HEK293 (cell line): Measurements from ENCODE around the gene C12orf57.

Experiments
- BCL11A ChIP-seq: fragments of 450-650 bp; formaldehyde crosslinking; IDR thresholded peaks from 2 replicates; pipeline ENCODE4 v1.5.1; 2016; ENCODE audit warnings: low read depth, missing biosample characterization, missing genetic modification characterization
- GFI1B ChIP-seq: fragments of 450-650 bp; formaldehyde crosslinking; IDR thresholded peaks from 2 replicates; pipeline ENCODE4 v1.5.1; 2016; ENCODE audit warnings: missing biosample characterization, missing genetic modification characterization
- GLI2 ChIP-seq: fragments of 450-650 bp; formaldehyde crosslinking; IDR thresholded peaks from 2 replicates; pipeline ENCODE4; 2017; ENCODE audit warnings: missing biosample characterization, missing genetic modification characterization, low read depth, borderline replicate concordance
- IKZF3 ChIP-seq: fragments of 450-650 bp; IDR thresholded peaks from 2 replicates; pipeline ENCODE4 v1.5.0; 2018; ENCODE audit warnings: missing biosample characterization, mild to moderate bottlenecking, missing genetic modification characterization, moderate library complexity
- SCRT1 ChIP-seq: fragments of 450-650 bp; formaldehyde crosslinking; IDR thresholded peaks from 2 replicates; pipeline ENCODE4 v1.5.1; 2016; ENCODE audit warnings: missing biosample characterization, missing genetic modification characterization, borderline replicate concordance
- SP7 ChIP-seq: fragments of 450-650 bp; formaldehyde crosslinking; IDR thresholded peaks from 2 replicates; pipeline ENCODE4 v1.5.1; 2016; ENCODE audit warnings: missing biosample characterization, missing genetic modification characterization
- YY2 ChIP-seq: fragments of 450-650 bp; formaldehyde crosslinking; IDR thresholded peaks from 2 replicates; pipeline ENCODE4 v1.5.1; 2016; ENCODE audit warnings: missing biosample characterization, missing genetic modification characterization
- ZBTB17 ChIP-seq: fragments of 450-650 bp; formaldehyde crosslinking; IDR thresholded peaks from 2 replicates; pipeline ENCODE4 v1.5.1; 2016; ENCODE audit warnings: missing biosample characterization, missing genetic modification characterization
- ZBTB21 ChIP-seq: fragments of 450-650 bp; formaldehyde crosslinking; IDR thresholded peaks from 2 replicates; pipeline ENCODE4 v1.5.1; 2017; ENCODE audit warnings: missing biosample characterization, missing genetic modification characterization
- ZNF121 ChIP-seq: fragments of 450-650 bp; formaldehyde crosslinking; IDR thresholded peaks from 2 replicates; pipeline ENCODE4 v1.5.1; 2016; ENCODE audit warnings: missing biosample characterization, missing genetic modification characterization
- ZNF133 ChIP-seq: fragments of 450-650 bp; formaldehyde crosslinking; IDR thresholded peaks from 2 replicates; pipeline ENCODE4 v1.5.1; 2016; ENCODE audit warnings: missing biosample characterization, missing genetic modification characterization
- ZNF214 ChIP-seq: fragments of 450-650 bp; formaldehyde crosslinking; IDR thresholded peaks from 2 replicates; pipeline ENCODE4 v1.5.1; 2017; ENCODE audit warnings: missing biosample characterization, mild to moderate bottlenecking, missing genetic modification characterization, borderline replicate concordance
- ZNF221 ChIP-seq: fragments of 450-650 bp; formaldehyde crosslinking; IDR thresholded peaks from 2 replicates; pipeline ENCODE4 v1.5.1; 2017; ENCODE audit warnings: missing biosample characterization, missing genetic modification characterization, borderline replicate concordance
- ZNF223 ChIP-seq: fragments of 450-650 bp; formaldehyde crosslinking; IDR thresholded peaks from 2 replicates; pipeline ENCODE4 v1.5.1; 2016; ENCODE audit warnings: missing biosample characterization, missing genetic modification characterization
- ZNF239 ChIP-seq: fragments of 450-650 bp; formaldehyde crosslinking; IDR thresholded peaks from 2 replicates; pipeline ENCODE4 v1.5.1; 2016; ENCODE audit warnings: missing biosample characterization, missing genetic modification characterization
- ZNF292 ChIP-seq: fragments of 450-650 bp; formaldehyde crosslinking; IDR thresholded peaks from 2 replicates; pipeline ENCODE4 v1.5.1; 2016; ENCODE audit warnings: low read depth, missing biosample characterization, missing genetic modification characterization, borderline replicate concordance
- ZNF324 ChIP-seq: fragments of 450-650 bp; formaldehyde crosslinking; IDR thresholded peaks from 2 replicates; pipeline ENCODE4 v1.5.1; 2016; ENCODE audit warnings: missing biosample characterization, missing genetic modification characterization
- ZNF341 ChIP-seq: fragments of 450-650 bp; formaldehyde crosslinking; IDR thresholded peaks from 2 replicates; pipeline ENCODE4; 2016; ENCODE audit warnings: low read depth, missing biosample characterization, missing genetic modification characterization
- ZNF433 ChIP-seq: fragments of 450-650 bp; formaldehyde crosslinking; IDR thresholded peaks from 2 replicates; pipeline ENCODE4 v1.5.1; 2016; ENCODE audit warnings: missing biosample characterization, missing genetic modification characterization, low read depth
- ZNF473 ChIP-seq: fragments of 450-650 bp; formaldehyde crosslinking; IDR thresholded peaks from 2 replicates; pipeline ENCODE4 v1.5.1; 2017; ENCODE audit warnings: missing biosample characterization, missing genetic modification characterization
- ZNF530 ChIP-seq: fragments of 450-650 bp; formaldehyde crosslinking; IDR thresholded peaks from 2 replicates; pipeline ENCODE4 v1.5.1; 2016; ENCODE audit warnings: low read depth, missing biosample characterization, missing genetic modification characterization
- ZNF549 ChIP-seq: fragments of 450-650 bp; IDR thresholded peaks from 2 replicates; pipeline ENCODE4 v1.5.1; 2018; ENCODE audit warnings: missing biosample characterization, missing genetic modification characterization, mild to moderate bottlenecking, inconsistent platforms, moderate library complexity
- ZNF555 ChIP-seq: fragments of 450-650 bp; formaldehyde crosslinking; conservative IDR thresholded peaks from 2 replicates; pipeline ENCODE4 v1.5.1; 2017; ENCODE audit warnings: missing biosample characterization, mild to moderate bottlenecking, missing genetic modification characterization, inconsistent platforms
- ZNF558 ChIP-seq: fragments of 450-650 bp; formaldehyde crosslinking; IDR thresholded peaks from 2 replicates; pipeline ENCODE4 v1.5.1; 2016; ENCODE audit warnings: missing biosample characterization, missing genetic modification characterization
- ZNF670 ChIP-seq: fragments of 450-650 bp; formaldehyde crosslinking; IDR thresholded peaks from 2 replicates; pipeline ENCODE4 v1.5.1; 2016; ENCODE audit warnings: missing biosample characterization, missing genetic modification characterization, low read depth
- ZNF701 ChIP-seq: fragments of 450-650 bp; formaldehyde crosslinking; IDR thresholded peaks from 2 replicates; pipeline ENCODE4 v1.5.1; 2016; ENCODE audit warnings: missing biosample characterization, missing genetic modification characterization
- ZNF704 ChIP-seq: fragments of 450-650 bp; formaldehyde crosslinking; IDR thresholded peaks from 2 replicates; pipeline ENCODE4 v1.5.1; 2016; ENCODE audit warnings: missing biosample characterization, missing genetic modification characterization
- ZNF707 ChIP-seq: fragments of 450-650 bp; formaldehyde crosslinking; IDR thresholded peaks from 2 replicates; pipeline ENCODE4 v1.5.1; 2016; ENCODE audit warnings: missing biosample characterization, missing genetic modification characterization
- ZNF837 ChIP-seq: fragments of 450-650 bp; formaldehyde crosslinking; IDR thresholded peaks from 2 replicates; pipeline ENCODE4 v1.5.1; 2016; ENCODE audit warnings: missing biosample characterization, missing genetic modification characterization
- ZSCAN16 ChIP-seq: fragments of 450-650 bp; formaldehyde crosslinking; IDR thresholded peaks from 2 replicates; pipeline ENCODE4 v1.5.1; 2016; ENCODE audit warnings: missing biosample characterization, missing genetic modification characterization
- TF ChIP-seq, protein P1 (sequence below): sonication (generic); formaldehyde crosslinking; IDR thresholded peaks from 2 replicates; pipeline ENCODE4 v1.8.1; 2022; ENCODE audit warnings: mild to moderate bottlenecking, moderate library complexity, missing genetic modification reagents
- TF ChIP-seq, protein P2 (sequence below): fragments of 450-650 bp; formaldehyde crosslinking; IDR thresholded peaks from 2 replicates; pipeline ENCODE4 v1.5.1; 2016; ENCODE audit warnings: missing biosample characterization, missing genetic modification characterization
- TF ChIP-seq, protein P3 (sequence below): fragments of 450-650 bp; IDR thresholded peaks from 2 replicates; pipeline ENCODE4 v1.5.1; 2018; ENCODE audit warnings: missing biosample characterization, missing genetic modification characterization
- TF ChIP-seq, protein P4 (sequence below): fragments of 450-650 bp; formaldehyde crosslinking; IDR thresholded peaks from 2 replicates; pipeline ENCODE4 v1.5.1; 2016; ENCODE audit warnings: missing biosample characterization, missing genetic modification characterization

Gene C12orf57

GRCh38 chr12:6944381-6945186 is 762 bp downstream of the C12orf57 start (continued):
- TF ChIP-seq ZNF214 (tag by site-specific recombination) (no peak), ZNF221 (tag by site-specific recombination) (no peak), IKZF3 (tag by site-specific recombination) (peak; percentile 99), SCRT1 (no peak), ZNF701 (tag by site-specific recombination) (no peak), ZNF341 (tag by site-specific recombination) (no peak; the same call in 1 of the 2 replicates), ZBTB21 (no peak), ZNF837 (tag by site-specific recombination) (no peak), ZNF223 (tag by site-specific recombination) (peak; percentile 91), ZNF670 (tag by site-specific recombination) (no peak), ZBTB17 (tag by site-specific recombination) (peak; percentile 91), ZNF704 (tag by site-specific recombination) (no peak), ZNF473 (no peak), ZNF239 (tag by site-specific recombination) (no peak), ZNF133 (tag by site-specific recombination) (no peak), GFI1B (tag by site-specific recombination) (0 out of 2 replicates have a peak, but pooled peaks have one; percentile 3), ZNF555 (tag by site-specific recombination) (no peak), ZNF324 (tag by site-specific recombination) (0 out of 2 replicates have a peak, but pooled peaks have one; percentile 72), YY2 (tag by site-specific recombination) (no peak), ZNF433 (tag by site-specific recombination) (no peak), ZSCAN16 (tag by site-specific recombination) (0 out of 2 replicates have a peak, but pooled peaks have one; percentile 9), BCL11A (tag by site-specific recombination) (peak; percentile 87), ZNF530 (no peak), ZNF121 (tag by site-specific recombination) (peak; percentile 59), ZNF549 (no peak), SP7 (tag by site-specific recombination) (peak; percentile 76), ZNF558 (tag by site-specific recombination) (no peak), ZNF292 (tag by site-specific recombination) (no peak), GLI2 (tag by site-specific recombination) (no peak), ZNF707 (tag by site-specific recombination) (no peak)
- TF ChIP-seq, protein P1, sequence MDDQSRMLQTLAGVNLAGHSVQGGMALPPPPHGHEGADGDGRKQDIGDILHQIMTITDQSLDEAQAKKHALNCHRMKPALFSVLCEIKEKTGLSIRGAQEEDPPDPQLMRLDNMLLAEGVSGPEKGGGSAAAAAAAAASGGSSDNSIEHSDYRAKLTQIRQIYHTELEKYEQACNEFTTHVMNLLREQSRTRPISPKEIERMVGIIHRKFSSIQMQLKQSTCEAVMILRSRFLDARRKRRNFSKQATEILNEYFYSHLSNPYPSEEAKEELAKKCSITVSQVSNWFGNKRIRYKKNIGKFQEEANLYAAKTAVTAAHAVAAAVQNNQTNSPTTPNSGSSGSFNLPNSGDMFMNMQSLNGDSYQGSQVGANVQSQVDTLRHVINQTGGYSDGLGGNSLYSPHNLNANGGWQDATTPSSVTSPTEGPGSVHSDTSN (CRISPR knock-in tag), result no peak
- TF ChIP-seq, protein P2, sequence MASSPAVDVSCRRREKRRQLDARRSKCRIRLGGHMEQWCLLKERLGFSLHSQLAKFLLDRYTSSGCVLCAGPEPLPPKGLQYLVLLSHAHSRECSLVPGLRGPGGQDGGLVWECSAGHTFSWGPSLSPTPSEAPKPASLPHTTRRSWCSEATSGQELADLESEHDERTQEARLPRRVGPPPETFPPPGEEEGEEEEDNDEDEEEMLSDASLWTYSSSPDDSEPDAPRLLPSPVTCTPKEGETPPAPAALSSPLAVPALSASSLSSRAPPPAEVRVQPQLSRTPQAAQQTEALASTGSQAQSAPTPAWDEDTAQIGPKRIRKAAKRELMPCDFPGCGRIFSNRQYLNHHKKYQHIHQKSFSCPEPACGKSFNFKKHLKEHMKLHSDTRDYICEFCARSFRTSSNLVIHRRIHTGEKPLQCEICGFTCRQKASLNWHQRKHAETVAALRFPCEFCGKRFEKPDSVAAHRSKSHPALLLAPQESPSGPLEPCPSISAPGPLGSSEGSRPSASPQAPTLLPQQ (tag by site-specific recombination), result peak; percentile 97
- TF ChIP-seq, protein P3, sequence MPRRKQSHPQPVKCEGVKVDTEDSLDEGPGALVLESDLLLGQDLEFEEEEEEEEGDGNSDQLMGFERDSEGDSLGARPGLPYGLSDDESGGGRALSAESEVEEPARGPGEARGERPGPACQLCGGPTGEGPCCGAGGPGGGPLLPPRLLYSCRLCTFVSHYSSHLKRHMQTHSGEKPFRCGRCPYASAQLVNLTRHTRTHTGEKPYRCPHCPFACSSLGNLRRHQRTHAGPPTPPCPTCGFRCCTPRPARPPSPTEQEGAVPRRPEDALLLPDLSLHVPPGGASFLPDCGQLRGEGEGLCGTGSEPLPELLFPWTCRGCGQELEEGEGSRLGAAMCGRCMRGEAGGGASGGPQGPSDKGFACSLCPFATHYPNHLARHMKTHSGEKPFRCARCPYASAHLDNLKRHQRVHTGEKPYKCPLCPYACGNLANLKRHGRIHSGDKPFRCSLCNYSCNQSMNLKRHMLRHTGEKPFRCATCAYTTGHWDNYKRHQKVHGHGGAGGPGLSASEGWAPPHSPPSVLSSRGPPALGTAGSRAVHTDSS (tag by site-specific recombination), result no peak
- TF ChIP-seq, protein P4, sequence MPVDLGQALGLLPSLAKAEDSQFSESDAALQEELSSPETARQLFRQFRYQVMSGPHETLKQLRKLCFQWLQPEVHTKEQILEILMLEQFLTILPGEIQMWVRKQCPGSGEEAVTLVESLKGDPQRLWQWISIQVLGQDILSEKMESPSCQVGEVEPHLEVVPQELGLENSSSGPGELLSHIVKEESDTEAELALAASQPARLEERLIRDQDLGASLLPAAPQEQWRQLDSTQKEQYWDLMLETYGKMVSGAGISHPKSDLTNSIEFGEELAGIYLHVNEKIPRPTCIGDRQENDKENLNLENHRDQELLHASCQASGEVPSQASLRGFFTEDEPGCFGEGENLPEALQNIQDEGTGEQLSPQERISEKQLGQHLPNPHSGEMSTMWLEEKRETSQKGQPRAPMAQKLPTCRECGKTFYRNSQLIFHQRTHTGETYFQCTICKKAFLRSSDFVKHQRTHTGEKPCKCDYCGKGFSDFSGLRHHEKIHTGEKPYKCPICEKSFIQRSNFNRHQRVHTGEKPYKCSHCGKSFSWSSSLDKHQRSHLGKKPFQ, result peak; percentile 10; the same call in 1 of the 2 replicates
